Activated CD4-positive, alpha-beta memory T cell treated with anti-CD3 and anti-CD28 coated beads for 36 hours (primary cell): ENCODE results near the gene NKAIN2. TPM values are rescaled to one million over a fixed set of nuclear protein-coding genes. Genes with fewer than 3 reads are reported as not detected.

Experiments
- CTCF ChIA-PET: fragments of 350-600 bp; sonication (Branson Sonifier 250); formaldehyde crosslinking; loops from one replicate; lab custom pipeline; 2021; ENCODE audit warnings: antibody characterized with exemption, inconsistent platforms; lab: Charles Lee
- POLR2A ChIA-PET: fragments of 350-600 bp; sonication (Branson Sonifier 250); formaldehyde crosslinking; loops from one replicate; lab custom pipeline; 2021; ENCODE audit warnings: antibody characterized with exemption; lab: Charles Lee
- DNase-seq: peaks from one replicate; pipeline ENCODE4 v3.0.0-alpha.2; 2020
- H3K27ac Mint-ChIP-seq: one replicate; pipeline ENCODE4 v1.8.0; 2021; ENCODE audit warnings: mixed read lengths
- H3K27me3 Mint-ChIP-seq: one replicate; pipeline ENCODE4 v1.8.0; 2021; ENCODE audit warnings: mixed read lengths
- H3K36me3 Mint-ChIP-seq: one replicate; pipeline ENCODE4 v1.8.0; 2021; ENCODE audit warnings: mixed read lengths
- H3K4me1 Mint-ChIP-seq: one replicate; pipeline ENCODE4 v1.8.0; 2021; ENCODE audit warnings: low read depth, mixed read lengths
- H3K4me3 Mint-ChIP-seq: one replicate; pipeline ENCODE4 v1.8.0; 2021; ENCODE audit warnings: mild to moderate bottlenecking, mixed read lengths
- H3K9me3 Mint-ChIP-seq: one replicate; pipeline ENCODE4 v1.8.0; 2021; ENCODE audit warnings: mixed read lengths
- intact Hi-C: fragments of 100-400 bp; cut with micrococcal nuclease; formaldehyde crosslinking; loops from one replicate; pipeline ENCODE4 v1.15.1; 2023
- total RNA-seq, 2 experiments: library from RNA; stranded (reverse); gene quantifications; one replicate each; pipeline ENCODE4 v1.2.3, GENCODE V29; 2021

Gene NKAIN2
- total RNA-seq, 2 experiments from 2014 or later: not detected

DNA sequence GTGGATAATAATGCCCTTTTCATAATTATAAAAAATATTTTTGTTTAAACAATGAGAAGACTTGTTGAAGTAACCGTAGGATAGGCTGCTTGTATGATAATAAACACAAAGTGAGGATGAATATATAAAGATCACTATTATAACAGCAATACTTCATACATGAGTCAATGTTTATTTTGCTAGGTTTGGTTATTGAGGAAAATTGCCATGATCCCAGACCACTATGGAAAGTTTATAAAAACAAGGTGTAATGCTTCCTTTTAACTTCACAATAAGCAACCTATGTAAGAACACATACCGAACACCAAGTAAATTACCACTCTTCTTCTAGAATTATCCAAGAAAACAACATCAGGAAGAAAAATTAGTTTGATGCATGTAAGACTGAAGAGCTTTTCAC is 663.3 kb downstream of the NKAIN2 start:
- no peak for DNase-seq
- intact Hi-C loops: no loop called here
- no peaks in the 10 kb centered on the region for H3K27me3 Mint-ChIP-seq
- H3K4me1 Mint-ChIP-seq: no peaks in the 10 kb centered on the region
- H3K4me3 Mint-ChIP-seq: no peak overlapping the region
- ChIA-PET POLR2A (no interaction called here), CTCF (no interaction called here)
- H3K9me3 Mint-ChIP-seq: peaks cover 4% of the 10 kb centered on the region
- no peak overlapping the region for H3K27ac Mint-ChIP-seq
- no peaks in the 10 kb centered on the region for H3K36me3 Mint-ChIP-seq

DNA sequence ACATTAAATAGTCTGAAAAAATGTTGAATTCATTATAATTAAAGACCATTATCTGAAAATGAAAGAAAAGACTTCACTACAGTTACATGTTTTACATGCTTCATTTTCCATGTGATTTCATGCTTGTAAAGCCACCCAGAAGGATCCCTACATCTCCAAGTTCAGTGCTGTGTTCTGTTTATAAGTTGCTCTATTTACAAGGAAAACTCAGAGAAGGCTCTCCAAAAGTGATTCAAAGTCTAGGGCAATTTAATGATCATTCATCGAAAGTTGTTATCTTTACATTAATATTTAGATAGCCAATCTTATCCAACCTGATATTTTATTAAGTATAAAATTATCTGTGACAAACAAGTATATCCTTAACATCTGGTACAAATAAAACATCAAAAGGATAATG is 663.7 kb downstream of the NKAIN2 start:
- H3K27ac Mint-ChIP-seq: no peak overlapping the region
- no peaks in the 10 kb centered on the region for H3K36me3 Mint-ChIP-seq

DNA sequence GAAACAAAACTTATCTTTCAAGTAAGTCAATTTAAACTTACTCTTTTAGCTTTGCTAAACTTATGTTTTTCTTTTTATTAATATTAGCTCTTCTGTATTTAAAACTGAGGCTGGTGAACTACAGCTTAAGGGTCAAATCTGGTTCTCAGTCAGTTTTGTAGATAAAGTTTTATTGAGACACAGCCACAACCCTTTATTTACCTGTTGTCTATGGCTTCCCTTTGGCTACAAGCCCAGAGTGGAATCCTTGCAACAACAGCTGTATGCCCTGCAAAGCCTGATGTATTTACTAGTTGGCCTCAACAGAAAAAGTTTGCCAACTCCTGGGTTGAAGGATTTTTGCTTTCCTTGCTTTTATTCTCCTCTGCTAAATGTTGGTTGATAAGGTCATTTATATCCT is 667.1 kb downstream of the NKAIN2 start:
- H3K27ac Mint-ChIP-seq: no peak overlapping the region
- intact Hi-C loops: no loop called here
- ChIA-PET POLR2A (no interaction called here), CTCF (no interaction called here)
- no peaks in the 10 kb centered on the region for H3K27me3 Mint-ChIP-seq
- H3K36me3 Mint-ChIP-seq: no peaks in the 10 kb centered on the region
- peaks cover 3% of the 10 kb centered on the region for H3K9me3 Mint-ChIP-seq
- H3K4me3 Mint-ChIP-seq: no peak overlapping the region
- H3K4me1 Mint-ChIP-seq: no peaks in the 10 kb centered on the region
- DNase-seq: no peak

More for the DNA sequence above, 663.7 kb downstream of the NKAIN2 start:
- Mint-ChIP-seq H3K4me3 (no peak overlapping the region), H3K4me1 (no peaks in the 10 kb centered on the region), H3K9me3 (peaks cover 5% of the 10 kb centered on the region), H3K27me3 (no peaks in the 10 kb centered on the region)
- ChIA-PET POLR2A (no interaction called here), CTCF (no interaction called here)
- DNase-seq: no peak
- intact Hi-C loops: no loop called here

DNA sequence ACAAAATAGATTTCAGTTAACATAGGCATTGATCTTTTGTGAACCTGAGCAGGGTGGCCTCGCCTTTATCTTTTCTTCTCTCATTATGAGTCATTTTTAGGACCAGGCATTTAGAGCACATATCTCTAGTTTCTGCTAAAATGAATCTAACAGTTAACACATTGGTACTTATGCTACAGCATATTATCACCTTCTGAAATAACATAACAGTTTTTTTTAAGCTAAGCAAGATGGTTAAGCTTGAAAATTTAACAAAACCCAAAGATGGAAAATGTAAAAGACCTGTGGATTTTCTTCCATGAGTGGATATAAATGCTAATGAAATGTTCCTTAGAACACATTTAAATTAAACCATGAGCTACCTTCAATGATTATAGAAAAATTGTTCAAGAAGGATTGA is 671.5 kb downstream of the NKAIN2 start:
- Mint-ChIP-seq H3K9me3 (peaks cover 3% of the 10 kb centered on the region), H3K36me3 (no peaks in the 10 kb centered on the region), H3K27ac (no peak overlapping the region), H3K4me3 (no peak overlapping the region), H3K4me1 (no peaks in the 10 kb centered on the region), H3K27me3 (no peaks in the 10 kb centered on the region)
- POLR2A ChIA-PET: no interaction called here
- CTCF ChIA-PET: interaction anchor here (1.0 kb wide), 1 partner anchor 14 kb away, joined by 3 read pairs; no protein-coding TSS in a partner anchor
- no peak for DNase-seq
- intact Hi-C loops: no loop called here

DNA sequence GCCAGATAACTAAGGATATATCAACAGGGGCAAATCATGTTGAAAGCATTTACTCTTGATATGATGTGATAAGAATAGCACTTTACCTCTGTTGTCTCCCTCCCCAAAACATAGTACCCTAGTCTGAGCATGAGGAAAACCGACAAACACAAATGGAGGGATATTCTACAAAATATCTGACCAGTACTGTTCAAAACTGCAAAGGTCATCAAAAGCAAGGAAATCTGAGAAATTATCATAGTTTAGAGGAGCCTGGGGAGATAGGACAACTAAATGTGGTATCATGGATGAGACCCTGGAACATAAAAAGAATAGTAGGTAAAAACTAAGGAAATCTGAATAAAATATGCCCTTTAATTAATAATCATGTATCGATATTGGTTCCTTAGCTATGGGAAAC is 675.2 kb downstream of the NKAIN2 start:
- Mint-ChIP-seq H3K9me3 (no peaks in the 10 kb centered on the region), H3K27ac (no peak overlapping the region), H3K4me1 (no peaks in the 10 kb centered on the region), H3K4me3 (no peak overlapping the region), H3K36me3 (no peaks in the 10 kb centered on the region), H3K27me3 (no peaks in the 10 kb centered on the region)
- ChIA-PET POLR2A (no interaction called here), CTCF (no interaction called here)
- intact Hi-C loops: no loop called here
- DNase-seq: no peak

DNA sequence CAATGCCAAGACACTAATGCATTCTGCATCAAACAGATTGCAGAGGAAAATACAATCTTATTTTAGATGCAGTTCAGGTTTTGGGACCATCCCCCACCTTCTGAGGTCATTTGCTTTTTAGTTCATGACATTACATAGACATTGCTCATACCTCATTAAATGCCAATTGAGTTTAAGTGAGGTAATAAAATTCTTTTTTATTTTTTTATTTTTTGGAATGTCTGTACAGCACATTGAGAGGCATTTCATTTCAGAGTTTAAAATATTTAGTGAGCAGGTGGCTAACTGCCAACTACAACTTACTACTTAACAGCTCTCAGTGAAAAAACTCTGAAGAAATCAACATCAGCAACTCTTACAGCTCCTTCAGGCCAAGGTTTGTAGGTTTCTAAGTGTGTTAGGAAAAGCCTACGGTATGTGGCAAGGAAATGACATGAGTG is 676.3 kb downstream of the NKAIN2 start:
- H3K4me3 Mint-ChIP-seq: no peak overlapping the region
- H3K27ac Mint-ChIP-seq: no peak overlapping the region
- intact Hi-C loops: no loop called here
- H3K4me1 Mint-ChIP-seq: no peaks in the 10 kb centered on the region
- H3K9me3 Mint-ChIP-seq: no peaks in the 10 kb centered on the region
- DNase-seq: no peak
- no peaks in the 10 kb centered on the region for H3K36me3 Mint-ChIP-seq
- ChIA-PET CTCF (no interaction called here), POLR2A (no interaction called here)
- no peaks in the 10 kb centered on the region for H3K27me3 Mint-ChIP-seq

DNA sequence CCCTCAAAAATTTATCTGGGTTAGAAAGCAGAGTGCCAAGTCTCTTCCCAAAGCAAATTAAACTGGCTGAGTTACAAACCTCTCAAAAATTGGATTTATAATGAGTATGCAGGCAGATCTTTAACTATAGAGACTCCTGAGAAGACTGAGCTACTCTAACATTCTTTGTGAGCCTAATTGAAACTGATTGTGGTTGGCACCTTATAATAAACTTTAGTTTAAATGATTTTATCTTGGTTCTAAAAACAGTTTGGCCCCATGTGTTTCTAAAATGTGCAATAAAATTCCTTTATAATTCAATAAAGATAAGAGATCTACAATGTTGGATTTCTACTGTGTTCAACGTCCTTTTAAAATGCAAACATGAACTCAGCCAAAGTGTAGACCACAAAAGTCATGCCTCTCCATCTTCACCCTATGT is 678.4 kb downstream of the NKAIN2 start:
- no peaks in the 10 kb centered on the region for H3K27me3 Mint-ChIP-seq
- H3K4me1 Mint-ChIP-seq: no peaks in the 10 kb centered on the region
- H3K9me3 Mint-ChIP-seq: no peaks in the 10 kb centered on the region
- CTCF ChIA-PET: no interaction called here
- no peaks in the 10 kb centered on the region for H3K36me3 Mint-ChIP-seq
- POLR2A ChIA-PET: no interaction called here
- H3K4me3 Mint-ChIP-seq: no peak overlapping the region
- H3K27ac Mint-ChIP-seq: no peak overlapping the region
- intact Hi-C loops: no loop called here
- no peak for DNase-seq

DNA sequence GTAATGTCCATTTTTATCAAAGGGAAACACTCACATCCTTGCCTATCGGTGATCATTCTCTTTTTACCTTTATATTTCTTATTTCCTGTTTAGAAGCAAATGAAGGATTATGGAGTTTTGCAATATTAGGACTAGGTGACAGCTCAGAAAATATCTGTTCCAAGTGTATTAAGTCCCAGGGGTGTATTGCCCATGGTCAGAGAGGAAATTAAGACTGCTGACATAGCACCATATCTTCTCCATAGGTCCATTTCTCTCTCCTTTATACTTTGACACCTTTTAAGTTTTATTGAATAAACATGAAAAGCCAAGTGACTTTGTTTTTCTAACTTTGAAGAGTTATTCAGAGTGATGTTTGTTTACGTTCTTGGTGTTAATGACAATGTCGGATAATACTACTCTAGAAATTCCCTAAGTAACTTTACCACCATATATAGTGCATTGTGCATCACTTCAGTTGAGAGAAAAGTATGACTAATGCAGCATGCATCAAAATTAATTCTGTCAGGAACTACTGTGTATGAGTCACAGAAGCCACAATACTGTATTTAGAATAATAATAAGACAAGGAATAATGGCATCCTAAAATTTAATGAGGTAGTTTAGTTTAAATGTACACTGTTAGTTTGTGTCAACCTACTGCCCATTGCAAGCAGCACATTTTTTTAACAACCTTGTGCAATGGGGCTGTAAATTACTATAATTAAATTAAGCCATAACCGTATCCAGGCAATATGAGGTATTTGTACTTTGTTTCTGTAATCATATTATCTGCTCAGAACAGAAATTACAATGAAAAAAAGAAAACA is 684.2 kb downstream of the NKAIN2 start:
- no peak overlapping the region for H3K4me3 Mint-ChIP-seq
- H3K4me1 Mint-ChIP-seq: no peaks in the 10 kb centered on the region
- no peaks in the 10 kb centered on the region for H3K27me3 Mint-ChIP-seq
- intact Hi-C loops: no loop called here
- ChIA-PET CTCF (no interaction called here), POLR2A (no interaction called here)
- DNase-seq: no peak
- H3K27ac Mint-ChIP-seq: no peak overlapping the region
- H3K9me3 Mint-ChIP-seq: no peaks in the 10 kb centered on the region
- H3K36me3 Mint-ChIP-seq: no peaks in the 10 kb centered on the region

DNA sequence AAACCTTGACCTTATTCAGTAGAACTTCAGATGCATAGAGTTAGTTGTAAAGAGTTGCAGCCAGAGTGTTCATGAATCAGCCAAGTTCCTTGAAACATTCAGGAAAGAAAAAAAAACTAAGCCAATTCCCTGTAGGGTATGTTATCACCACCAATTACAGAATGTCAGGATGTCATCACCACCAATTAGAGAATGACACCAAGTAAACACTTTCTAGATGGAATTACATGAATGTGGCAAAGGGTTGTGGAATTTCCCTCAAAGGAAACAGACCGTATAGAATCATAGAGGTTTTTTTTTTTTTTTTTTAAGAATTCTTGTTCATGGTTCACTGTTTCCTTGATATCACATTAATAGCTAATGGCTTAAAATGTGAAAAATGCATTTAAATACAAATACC is 686.5 kb downstream of the NKAIN2 start:
- H3K36me3 Mint-ChIP-seq: no peaks in the 10 kb centered on the region
- intact Hi-C loops: no loop called here
- DNase-seq: no peak
- no peaks in the 10 kb centered on the region for H3K4me1 Mint-ChIP-seq
- H3K27me3 Mint-ChIP-seq: no peaks in the 10 kb centered on the region
- H3K9me3 Mint-ChIP-seq: no peaks in the 10 kb centered on the region
- no peak overlapping the region for H3K4me3 Mint-ChIP-seq
- H3K27ac Mint-ChIP-seq: no peak overlapping the region
- ChIA-PET POLR2A (no interaction called here), CTCF (no interaction called here)

DNA sequence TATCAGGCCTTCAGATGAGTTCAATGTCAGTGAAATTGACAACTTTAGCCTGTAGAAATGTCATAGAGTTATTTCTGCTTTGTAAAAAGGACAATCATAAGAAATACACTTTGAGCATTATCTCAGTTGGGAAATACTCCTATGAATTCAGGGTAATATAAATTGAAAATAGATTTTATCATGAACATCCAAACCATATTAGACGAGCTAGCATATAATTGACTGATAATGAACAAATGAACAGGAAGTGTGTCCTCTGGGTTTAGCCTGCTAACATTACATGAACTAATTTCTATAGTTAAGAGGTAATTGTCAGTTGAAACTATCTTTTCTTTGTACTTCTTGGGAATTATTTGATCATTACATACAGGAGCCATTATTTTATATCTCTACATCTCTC is 689.6 kb downstream of the NKAIN2 start:
- ChIA-PET POLR2A (no interaction called here), CTCF (no interaction called here)
- DNase-seq: no peak
- H3K9me3 Mint-ChIP-seq: no peaks in the 10 kb centered on the region
- no peak overlapping the region for H3K27ac Mint-ChIP-seq
- intact Hi-C loops: no loop called here
- H3K36me3 Mint-ChIP-seq: no peaks in the 10 kb centered on the region
- no peaks in the 10 kb centered on the region for H3K27me3 Mint-ChIP-seq
- no peaks in the 10 kb centered on the region for H3K4me1 Mint-ChIP-seq
- no peak overlapping the region for H3K4me3 Mint-ChIP-seq

DNA sequence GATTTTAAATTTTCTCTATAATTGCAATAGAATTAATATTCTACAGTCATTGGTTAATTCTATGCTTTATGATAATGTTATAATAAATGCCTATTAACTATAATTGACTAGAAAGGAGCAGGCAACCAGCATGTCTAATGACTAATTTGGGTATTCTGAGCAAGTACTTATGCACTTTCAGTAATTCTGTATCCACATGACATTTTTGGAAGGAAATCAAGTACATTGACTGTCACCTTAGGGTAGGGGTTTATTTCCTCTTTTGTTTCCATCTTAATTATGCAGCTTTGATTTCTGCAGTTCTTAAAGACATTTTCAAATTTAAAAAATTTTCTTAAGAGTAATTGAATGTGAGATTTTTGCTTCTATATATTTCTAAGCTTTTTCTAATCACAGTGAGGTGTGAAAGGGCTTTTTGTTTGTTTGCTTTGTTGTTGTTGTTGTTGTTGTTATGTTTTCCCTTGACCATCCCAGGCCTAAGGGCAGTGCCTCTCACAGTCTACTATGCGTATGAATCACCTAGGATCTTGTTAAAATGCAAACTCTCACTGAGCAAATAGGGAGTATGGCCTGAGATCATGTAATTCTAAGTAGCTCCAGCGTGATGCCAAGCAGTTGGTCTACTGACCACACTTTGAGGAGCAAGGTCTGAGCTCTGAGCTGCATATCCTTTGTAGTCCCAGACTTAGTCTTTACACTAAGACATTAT is 691.4 kb downstream of the NKAIN2 start:
- intact Hi-C loops: no loop called here
- H3K9me3 Mint-ChIP-seq: no peaks in the 10 kb centered on the region
- no peaks in the 10 kb centered on the region for H3K36me3 Mint-ChIP-seq
- ChIA-PET CTCF (no interaction called here), POLR2A (no interaction called here)
- DNase-seq: no peak
- H3K4me1 Mint-ChIP-seq: no peaks in the 10 kb centered on the region
- H3K4me3 Mint-ChIP-seq: no peak overlapping the region
- no peaks in the 10 kb centered on the region for H3K27me3 Mint-ChIP-seq
- no peak overlapping the region for H3K27ac Mint-ChIP-seq

DNA sequence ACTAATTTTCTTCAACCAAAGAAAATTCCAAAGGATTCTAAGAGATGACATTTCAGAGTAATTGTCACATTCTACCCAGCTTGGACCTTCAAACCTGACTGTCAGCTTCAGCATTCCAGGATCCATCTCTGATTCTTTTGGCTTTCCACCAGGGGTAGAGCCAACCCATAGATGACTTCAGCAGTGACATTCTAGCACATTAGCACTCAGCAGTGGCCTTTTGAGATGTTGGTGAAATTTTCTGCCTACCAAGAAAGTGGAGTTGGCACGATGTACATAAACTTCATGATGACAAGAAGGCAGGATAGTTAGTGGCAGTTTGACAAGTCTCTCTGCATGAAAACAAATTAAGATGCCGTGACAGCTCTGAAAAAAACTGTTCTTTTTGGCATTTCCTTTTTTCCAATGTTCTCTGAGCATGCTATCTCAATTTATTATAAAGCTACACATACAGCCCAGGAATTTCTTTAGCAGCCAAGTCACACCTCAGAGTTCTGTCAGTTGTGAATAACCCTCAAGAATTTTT is 692.1 kb downstream of the NKAIN2 start:
- Mint-ChIP-seq H3K27ac (no peak overlapping the region), H3K9me3 (no peaks in the 10 kb centered on the region), H3K4me1 (no peaks in the 10 kb centered on the region), H3K4me3 (no peak overlapping the region), H3K36me3 (no peaks in the 10 kb centered on the region), H3K27me3 (no peaks in the 10 kb centered on the region)
- ChIA-PET POLR2A (no interaction called here), CTCF (no interaction called here)
- no peak for DNase-seq
- intact Hi-C loops: no loop called here
